WTC11 (cell line): ENCODE measurements around the gene TRIM44. TPM values are rescaled to one million over a fixed set of nuclear protein-coding genes. Genes with fewer than 3 reads are reported as not detected.
"Not testable (repeated sequence)": the region's sequence is repeated elsewhere in the genome, so short reads cannot be mapped to it uniquely, and the experiment has no call there.

Experiments used
- ATAC-seq: fragments of 200-7000 bp; cut with Tn5 transposase; 2 replicates; pipeline ENCODE4 v1.10.0; 2021; ENCODE audit warnings: mild to moderate bottlenecking, moderate library complexity
- CTCF ChIA-PET: fragments of 300-600 bp; sonication (Branson Sonifier 250); formaldehyde crosslinking; loops from one replicate; lab custom pipeline; 2021; ENCODE audit warnings: antibody characterized with exemption; lab: Charles Lee
- POLR2A ChIA-PET: fragments of 350-600 bp; sonication (Branson Sonifier 250); formaldehyde crosslinking; loops from one replicate; lab custom pipeline; 2021; ENCODE audit warnings: antibody characterized with exemption; lab: Charles Lee
- DNase-seq: peaks from one replicate; pipeline ENCODE4 v3.0.0; 2021; ENCODE audit warnings: low spot score
- H3K27ac Mint-ChIP-seq: 2 replicates; pipeline ENCODE4 v1.8.0; 2021; ENCODE audit warnings: mixed read lengths
- H3K27me3 Mint-ChIP-seq: 2 replicates; pipeline ENCODE4 v1.8.0; 2021; ENCODE audit warnings: low read depth, mild to moderate bottlenecking, moderate library complexity, mixed read lengths
- H3K36me3 Mint-ChIP-seq: 2 replicates; pipeline ENCODE4 v1.8.0; 2021; ENCODE audit warnings: mixed read lengths
- H3K4me1 Mint-ChIP-seq: 2 replicates; pipeline ENCODE4 v1.8.0; 2022; ENCODE audit warnings: mixed read lengths
- H3K4me3 Mint-ChIP-seq: 2 replicates; pipeline ENCODE4 v1.8.0; 2021; ENCODE audit warnings: mild to moderate bottlenecking, moderate library complexity, mixed read lengths
- H3K9me3 Mint-ChIP-seq: 2 replicates; pipeline ENCODE4 v1.8.0; 2021; ENCODE audit warnings: mixed read lengths
- ATF1 ChIP-seq: sonication (generic); formaldehyde crosslinking; IDR thresholded peaks from 2 replicates; pipeline ENCODE4 v1.8.1; 2023; ENCODE audit warnings: mild to moderate bottlenecking, moderate library complexity, missing genetic modification reagents
- CREB1 ChIP-seq: sonication (generic); formaldehyde crosslinking; IDR thresholded peaks from 2 replicates; pipeline ENCODE4 v1.8.0; 2023; ENCODE audit warnings: mild to moderate bottlenecking, missing genetic modification reagents
- CREM ChIP-seq: sonication (generic); formaldehyde crosslinking; IDR thresholded peaks from 2 replicates; pipeline ENCODE4 v1.8.1; 2022; ENCODE audit warnings: mild to moderate bottlenecking, missing genetic modification reagents, moderate library complexity
- E2F5 ChIP-seq: sonication (generic); formaldehyde crosslinking; IDR thresholded peaks from 2 replicates; pipeline ENCODE4 v1.8.1; 2022; ENCODE audit warnings: mild to moderate bottlenecking, moderate library complexity, missing genetic modification reagents
- ERG ChIP-seq: fragments of 250-450 bp; sonication (Bioruptor Pico); IDR thresholded peaks from 2 replicates; pipeline ENCODE4 v1.8.0; 2021; ENCODE audit warnings: mild to moderate bottlenecking
- HMGA2 ChIP-seq: fragments of 250-450 bp; sonication (Bioruptor Pico); IDR thresholded peaks from 2 replicates; pipeline ENCODE4 v1.4.0; 2021; ENCODE audit warnings: mild to moderate bottlenecking, moderate library complexity
- JUN ChIP-seq: sonication (generic); formaldehyde crosslinking; IDR thresholded peaks from 2 replicates; pipeline ENCODE4 v1.8.0; 2023; ENCODE audit warnings: mild to moderate bottlenecking, missing genetic modification reagents
- SOX15 ChIP-seq: fragments of 250-450 bp; sonication (Bioruptor Pico); IDR thresholded peaks from 2 replicates; pipeline ENCODE4 v1.9.0; 2021; ENCODE audit warnings: mild to moderate bottlenecking
- TEAD1 ChIP-seq: sonication (generic); formaldehyde crosslinking; IDR thresholded peaks from 2 replicates; pipeline ENCODE4 v1.8.0; 2022; ENCODE audit warnings: mild to moderate bottlenecking, missing genetic modification reagents
- USF2 ChIP-seq: sonication (generic); formaldehyde crosslinking; IDR thresholded peaks from 2 replicates; pipeline ENCODE4 v1.8.1; 2023; ENCODE audit warnings: mild to moderate bottlenecking, missing genetic modification reagents, moderate library complexity
- ZNF512 ChIP-seq: sonication (generic); formaldehyde crosslinking; IDR thresholded peaks from 2 replicates; pipeline ENCODE4 v1.8.1; 2022; ENCODE audit warnings: missing genetic modification reagents, borderline replicate concordance
- ZNF532 ChIP-seq: fragments of 250-450 bp; sonication (Bioruptor Pico); IDR thresholded peaks from 2 replicates; pipeline ENCODE4 v1.9.0; 2021; ENCODE audit warnings: mild to moderate bottlenecking, borderline replicate concordance
- total RNA-seq: library from RNA; stranded (reverse); gene quantifications from 3 replicates; pipeline ENCODE4 v1.2.3, GENCODE V29; 2021

Gene TRIM44
- total RNA-seq, 1 experiment from 2014 or later, result 27.4 TPM

GRCh38 chr11:35766651-35767050, 104.1 kb downstream of the TRIM44 start:
- no peak overlapping the region for H3K4me3 Mint-ChIP-seq
- CTCF ChIA-PET, result interaction anchor here (1.0 kb wide), 1 partner anchor 55 kb away, joined by 3 read pairs; no protein-coding TSS in a partner anchor
- H3K4me1 Mint-ChIP-seq, result peaks cover 12% of the 10 kb centered on the region

GRCh38 chr11:35770425-35770824, 107.8 kb downstream of the TRIM44 start:
- ATAC-seq, result not testable (repeated sequence)

More at GRCh38 chr11:35766651-35767050, 104.1 kb downstream of the TRIM44 start:
- ATAC-seq, result no peak
- TF ChIP-seq ZNF512 (CRISPR knock-in tag), result no peak
- no peak for TF ChIP-seq TEAD1 (CRISPR knock-in tag)
- TF ChIP-seq, all 79 proteins: peak for 0
- no peak overlapping the region for H3K27ac Mint-ChIP-seq
- H3K9me3 Mint-ChIP-seq, result peaks cover 11% of the 10 kb centered on the region
- POLR2A ChIA-PET, result no interaction called here
- no peaks in the 10 kb centered on the region for H3K27me3 Mint-ChIP-seq
- no peak for DNase-seq
- peaks cover 8% of the 10 kb centered on the region for H3K36me3 Mint-ChIP-seq

GRCh38 chr11:35771722-35772121, 109.1 kb downstream of the TRIM44 start:
- ATAC-seq (peak; percentile 28; the same call in 1 of the 2 replicates), DNase-seq (no peak)
- CTCF ChIA-PET, result interaction anchor here (0.9 kb wide), 1 partner anchor 50 kb away, joined by 3 read pairs; no protein-coding TSS in a partner anchor
- Mint-ChIP-seq H3K36me3 (peaks cover 33% of the 10 kb centered on the region), H3K4me3 (no peak overlapping the region), H3K27ac (no peak overlapping the region), H3K4me1 (peaks cover 15% of the 10 kb centered on the region), H3K27me3 (no peaks in the 10 kb centered on the region; the same call in 1 of the 2 replicates), H3K9me3 (peaks cover 37% of the 10 kb centered on the region)
- TF ChIP-seq CREB1 (CRISPR knock-in tag) (no peak), USF2 (CRISPR knock-in tag) (no peak), CREM (CRISPR knock-in tag) (no peak), TEAD1 (CRISPR knock-in tag) (no peak), ERG (CRISPR knock-in tag) (no peak), E2F5 (no peak), JUN (CRISPR knock-in tag) (no peak), ZNF532 (CRISPR knock-in tag) (no peak), ATF1 (CRISPR knock-in tag) (no peak), SOX15 (CRISPR knock-in tag) (no peak), HMGA2 (CRISPR knock-in tag) (no peak)
- POLR2A ChIA-PET, result no interaction called here

More at GRCh38 chr11:35770425-35770824, 107.8 kb downstream of the TRIM44 start:
- H3K4me3 Mint-ChIP-seq, POLR2A ChIA-PET, H3K27ac Mint-ChIP-seq, DNase-seq, H3K27me3 Mint-ChIP-seq: not testable (repeated sequence)
- Mint-ChIP-seq H3K4me1 (peaks cover 15% of the 10 kb centered on the region), H3K36me3 (peaks cover 33% of the 10 kb centered on the region), H3K9me3 (peaks cover 37% of the 10 kb centered on the region)
- CTCF ChIA-PET, result interaction anchor here (1.3 kb wide), 1 partner anchor 52 kb away, joined by 3 read pairs; no protein-coding TSS in a partner anchor

GRCh38 chr11:35777241-35777640, 114.7 kb downstream of the TRIM44 start:
- CTCF ChIA-PET, result interaction anchor here (5.1 kb wide), 1 partner anchor 45 kb away, joined by 26 read pairs; no protein-coding TSS in a partner anchor
- POLR2A ChIA-PET, result not testable (repeated sequence)

GRCh38 chr11:35778943-35779342, 116.4 kb downstream of the TRIM44 start:
- POLR2A ChIA-PET, H3K4me3 Mint-ChIP-seq, H3K27me3 Mint-ChIP-seq, H3K27ac Mint-ChIP-seq, ATAC-seq, DNase-seq, H3K4me1 Mint-ChIP-seq: not testable (repeated sequence)
- CTCF ChIA-PET, result interaction anchor here (5.1 kb wide), 1 partner anchor 43 kb away, joined by 26 read pairs; no protein-coding TSS in a partner anchor
- Mint-ChIP-seq H3K36me3 (peaks cover 13% of the 10 kb centered on the region), H3K9me3 (peaks cover 21% of the 10 kb centered on the region)

More at GRCh38 chr11:35777241-35777640, 114.7 kb downstream of the TRIM44 start:
- not testable (repeated sequence) for DNase-seq, H3K4me3 Mint-ChIP-seq, ATAC-seq, H3K27ac Mint-ChIP-seq, H3K4me1 Mint-ChIP-seq, H3K27me3 Mint-ChIP-seq
- H3K36me3 Mint-ChIP-seq, result peaks cover 27% of the 10 kb centered on the region
- H3K9me3 Mint-ChIP-seq, result peaks cover 33% of the 10 kb centered on the region
